Dermis blood vessel endothelial cell (primary cell): ENCODE results near the gene RARRES2. TPM values are rescaled to one million over a fixed set of nuclear protein-coding genes. Genes with fewer than 3 reads are reported as not detected.
"Not testable (repeated sequence)": the region's sequence is repeated elsewhere in the genome, so short reads cannot be mapped to it uniquely, and the experiment has no call there.

Experiments used
- DNase-seq: peaks from one replicate; pipeline ENCODE4 v3.0.0; 2010
- total RNA-seq: library from RNA; depleted of rRNA; stranded (reverse); fragments of >200 nt; gene quantifications from 2 replicates; pipeline ENCODE4 v1.2.3, GENCODE V29; 2014

The RARRES2 gene
- total RNA-seq, 1 donor from 2014 or later, result 1.9 TPM

- DNase-seq, result no peak
Observed at GRCh38 chr7:150314639-150315239, 26.7 kb downstream of the RARRES2 start.

DNA sequence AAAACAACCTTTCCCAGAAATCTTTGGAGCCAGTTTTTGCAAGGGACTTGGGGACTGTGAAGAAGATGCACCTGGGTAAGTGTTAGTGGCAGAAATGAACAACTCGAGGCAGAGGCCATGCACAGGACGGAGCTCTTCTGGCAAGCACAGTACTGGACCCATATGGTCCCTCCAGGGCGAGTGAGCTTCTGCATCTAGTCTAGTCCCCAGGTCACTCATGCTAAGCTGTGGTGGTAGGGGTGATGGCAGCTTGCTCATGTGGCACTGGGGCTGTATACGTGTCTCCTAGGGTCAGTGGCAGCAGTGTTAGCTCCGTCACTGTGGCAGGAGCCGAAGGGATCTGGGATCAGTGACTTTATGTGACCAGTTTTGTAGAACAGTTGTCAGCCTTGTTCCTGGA lies 27.6 kb downstream of the RARRES2 start:
- DNase-seq, result no peak

DNA sequence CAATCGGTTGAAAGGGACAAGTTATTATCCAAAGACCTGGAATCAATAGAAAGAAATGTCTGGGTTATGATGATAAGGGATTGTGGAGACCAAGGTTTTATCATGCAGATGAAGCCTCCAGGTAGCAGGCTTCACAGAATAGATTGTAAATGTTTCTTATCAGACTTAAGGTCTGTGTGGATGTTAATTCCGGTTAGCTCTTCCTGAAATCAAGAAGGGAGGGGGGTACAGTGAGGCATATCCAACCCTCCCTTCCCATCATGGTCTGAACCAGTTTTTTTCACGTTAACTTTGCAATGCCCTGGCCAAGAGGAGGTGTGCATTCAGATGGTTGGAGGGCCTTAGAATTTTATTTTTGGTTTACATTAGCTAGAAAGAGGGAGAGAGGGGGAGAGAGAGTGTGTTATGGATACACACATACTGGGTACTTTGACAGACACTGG lies 28.0 kb downstream of the RARRES2 start:
- DNase-seq, result no peak

DNA sequence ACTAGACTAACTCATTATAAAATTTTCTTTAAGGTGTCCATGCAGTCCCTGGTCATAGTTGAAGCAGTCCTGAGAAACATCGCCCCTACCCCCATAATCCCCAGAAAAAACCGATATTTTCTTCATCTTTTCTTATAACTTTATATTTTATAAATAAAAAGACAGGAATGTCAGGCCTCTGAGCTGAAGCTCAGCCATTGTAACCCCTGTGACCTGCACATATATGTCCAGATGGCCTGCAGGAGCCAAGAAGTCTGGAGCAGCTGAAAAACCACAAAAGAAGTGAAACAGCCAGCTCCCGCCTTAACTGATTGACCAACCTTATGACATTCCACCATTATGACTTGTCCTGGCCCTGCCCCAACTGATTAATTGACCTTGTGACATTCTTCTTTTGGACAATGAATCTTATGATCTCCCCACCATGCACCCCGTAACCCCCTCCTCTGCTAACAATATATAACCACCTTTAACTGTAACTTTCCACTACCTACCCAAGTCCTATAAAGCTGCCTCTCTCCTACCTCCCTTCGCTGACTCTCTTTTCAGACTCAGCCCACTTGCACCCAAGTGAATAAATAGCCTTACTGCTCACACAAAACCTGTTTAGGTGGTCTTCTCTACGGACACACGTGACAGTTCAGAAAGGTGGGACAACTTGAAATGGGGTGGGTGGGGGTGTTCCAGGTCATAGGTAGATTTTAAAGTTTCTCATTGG lies 28.6 kb downstream of the RARRES2 start:
- DNase-seq, result not testable (repeated sequence)

DNA sequence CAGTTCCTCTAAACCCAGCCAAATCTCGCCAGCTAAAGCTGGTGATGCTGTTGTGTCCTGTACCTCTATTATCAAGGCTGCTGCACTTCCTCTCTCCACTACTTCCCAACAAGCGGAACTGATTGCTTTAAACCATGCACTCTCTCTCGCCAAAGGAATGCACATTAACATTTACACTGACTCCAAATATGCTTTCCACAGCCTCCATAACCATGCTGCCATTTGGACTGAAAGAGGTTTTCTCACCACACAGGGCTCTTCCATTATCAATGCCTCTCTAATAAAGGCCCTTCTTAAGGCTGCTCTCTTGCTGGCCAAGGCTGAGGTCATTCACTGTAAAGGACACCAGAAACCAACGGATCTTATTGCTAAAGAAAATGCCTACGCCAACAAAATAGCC lies 29.7 kb downstream of the RARRES2 start:
- DNase-seq, result no peak

GRCh38 chr7:150311146-150311545 lies 30.3 kb downstream of the RARRES2 start:
- DNase-seq, result no peak

GRCh38 chr7:150308575-150308974 lies 32.9 kb downstream of the RARRES2 start:
- no peak for DNase-seq

GRCh38 chr7:150307904-150308303 lies 33.5 kb downstream of the RARRES2 start:
- no peak for DNase-seq

GRCh38 chr7:150307129-150307528 lies 34.3 kb downstream of the RARRES2 start:
- no peak for DNase-seq

DNA sequence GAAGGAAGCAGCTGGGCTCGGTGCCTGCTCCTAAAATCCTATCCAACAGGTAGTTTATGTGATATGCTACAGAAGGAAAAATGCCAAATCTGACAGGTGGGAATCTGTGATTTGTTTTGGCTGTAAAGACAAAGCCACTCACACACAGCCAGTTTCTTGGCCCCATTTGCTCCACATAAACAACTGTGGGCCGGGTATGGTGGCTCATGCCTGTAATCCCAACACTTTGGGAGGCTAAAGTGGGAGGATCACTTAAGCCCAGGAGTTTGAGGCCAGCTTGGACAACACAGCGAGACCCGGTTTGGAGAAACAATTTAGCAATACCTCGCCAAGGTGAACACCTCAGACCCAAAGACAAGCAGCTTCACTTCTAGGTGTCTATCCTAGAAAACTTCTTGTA lies 35.1 kb downstream of the RARRES2 start:
- not testable (repeated sequence) for DNase-seq

DNA sequence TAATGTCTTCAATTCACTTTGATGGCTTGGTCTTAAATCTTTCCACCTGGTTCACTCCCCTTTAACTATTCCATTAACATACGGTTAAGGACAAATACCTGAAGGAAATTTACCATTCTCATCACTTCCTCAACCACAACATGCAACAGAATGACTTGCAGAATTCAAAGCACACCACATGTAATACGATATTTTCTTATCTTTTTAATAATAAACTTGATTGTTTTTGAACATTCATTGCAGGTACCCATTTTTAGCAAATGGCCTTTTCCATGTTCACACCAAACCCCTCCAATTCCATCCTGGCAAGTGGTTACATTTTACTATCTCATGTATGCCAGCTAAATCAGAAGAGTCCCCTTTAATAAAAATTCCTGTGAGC lies 35.5 kb downstream of the RARRES2 start:
- DNase-seq, result not testable (repeated sequence)

GRCh38 chr7:150305259-150305902 lies 36.0 kb downstream of the RARRES2 start:
- not testable (repeated sequence) for DNase-seq

- not testable (repeated sequence) for DNase-seq
Observed at GRCh38 chr7:150304499-150305258, 36.8 kb downstream of the RARRES2 start.

- peak; percentile 67 for DNase-seq
Observed at GRCh38 chr7:150302908-150303310, 38.5 kb downstream of the RARRES2 start.

GRCh38 chr7:150297978-150298377 lies 43.5 kb downstream of the RARRES2 start:
- DNase-seq, result not testable (repeated sequence)

DNA sequence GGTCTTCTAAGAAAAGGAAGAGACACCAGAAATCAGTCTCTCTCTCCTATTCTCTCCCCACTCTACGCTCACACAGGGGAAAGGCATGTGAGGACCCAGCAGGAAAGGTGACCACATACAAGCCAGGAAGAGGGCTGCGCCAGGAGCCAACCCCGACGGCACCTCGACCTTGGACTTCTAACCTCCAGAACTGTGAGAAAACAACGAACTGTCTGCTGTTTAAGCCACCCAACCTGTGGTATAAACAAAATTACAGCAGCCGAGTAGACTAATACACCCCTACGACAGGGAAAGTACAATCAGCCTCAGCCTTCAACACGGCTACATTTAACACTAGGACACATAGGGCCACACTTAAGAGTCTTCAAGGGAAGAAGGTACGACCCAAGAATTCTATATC lies 44.6 kb downstream of the RARRES2 start:
- DNase-seq, result not testable (repeated sequence)

GRCh38 chr7:150295614-150296013 lies 45.8 kb downstream of the RARRES2 start:
- not testable (repeated sequence) for DNase-seq

GRCh38 chr7:150295027-150295426 lies 46.4 kb downstream of the RARRES2 start:
- not testable (repeated sequence) for DNase-seq

- not testable (repeated sequence) for DNase-seq
Observed at GRCh38 chr7:150290317-150290716, 51.1 kb downstream of the RARRES2 start.

DNA sequence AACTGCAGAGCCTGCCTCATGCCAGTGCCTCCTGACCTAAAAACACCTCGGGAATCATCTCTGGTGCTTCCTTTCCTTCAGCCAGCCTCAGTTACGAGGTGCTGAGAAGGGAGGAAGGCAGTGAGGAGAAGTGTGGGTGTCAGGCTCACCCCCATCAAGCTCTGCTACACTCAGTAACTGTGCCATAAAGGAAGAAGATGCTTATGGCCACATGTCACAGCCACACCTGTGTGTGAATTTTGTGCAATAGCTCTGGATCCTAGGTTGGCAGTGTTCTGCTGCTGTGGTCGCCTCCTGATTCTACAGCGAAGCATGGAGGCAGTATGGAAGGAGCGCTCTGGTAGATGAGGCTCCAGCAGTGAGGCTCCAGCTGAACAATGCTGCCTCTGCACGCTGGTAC lies 52.6 kb downstream of the RARRES2 start:
- not testable (repeated sequence) for DNase-seq
